Measurements from ENCODE around the gene WFIKKN2.

- TF ChIP-seq FOXK2 (IDR thresholded peaks at IDR 0.05) (no peak), FOXM1 (IDR thresholded peaks at IDR 0.05; ENCODE audit: borderline replicate concordance) (no peak), BHLHE40 (IDR thresholded peaks at IDR 0.05; ENCODE audit: borderline replicate concordance) (no peak), SP1 (IDR thresholded peaks at IDR 0.05) (no peak), FOXA1 (IDR thresholded peaks at IDR 0.05) (no peak), TARDBP (IDR thresholded peaks at IDR 0.05) (no peak), ELF4 (IDR thresholded peaks at IDR 0.05) (no peak), SUZ12 (IDR thresholded peaks at IDR 0.05) (no peak), L3MBTL2 (conservative IDR thresholded peaks at IDR 0.05) (no peak), HDGF (IDR thresholded peaks at IDR 0.05; ENCODE audit: borderline replicate concordance) (no peak), ARNT (IDR thresholded peaks at IDR 0.05) (no peak), PKNOX1 (IDR thresholded peaks at IDR 0.05) (no peak), NFRKB (IDR thresholded peaks at IDR 0.05) (no peak), CTBP1 (IDR thresholded peaks at IDR 0.05; ENCODE audit: borderline replicate concordance) (no peak)
Measured at GRCh38 chr17:50839591-50840310, 4.4 kb downstream of the WFIKKN2 start.

All from HEK293T (cell line).